ENCODE data around the gene CHAD. TPM values are rescaled to one million over a fixed set of nuclear protein-coding genes. Genes with fewer than 3 reads are reported as not detected.
"Not testable (repeated sequence)": the region's sequence is repeated elsewhere in the genome, so short reads cannot be mapped to it uniquely, and the experiment has no call there.

The CHAD gene
- total RNA-seq, 2 experiments from 2014 or later = not detected

GRCh38 chr17:50421308-50422051, 47.2 kb downstream of the CHAD start:
- DNase-seq = peak in 3 of 14 experiments; percentile 35 to 49 (median 35)
- peaks cover 2% of the 10 kb centered on the region for H3K9me3 Mint-ChIP-seq
- H3K27ac Mint-ChIP-seq = peak overlapping the region; percentile 91
- ATAC-seq (ENCODE audit: poor library complexity) = peak; percentile 39
- Histone ChIP-seq H3K36me3 (ENCODE audit: insufficient read depth, low read length) (no peaks in the 10 kb centered on the region), H3K4me3 (ENCODE audit: low read length) (peak overlapping the region; percentile 33), H3K27ac (ENCODE audit: low read depth in 1 of 2, low read length in 2 of 2) (peak overlapping the region; percentile 35 to 71), H3K27me3 (ENCODE audit: control insufficient read depth in 1 of 2, insufficient read depth in 2 of 2, low read length in 2 of 2) (no peaks in the 10 kb centered on the region), H3K9me3 (ENCODE audit: control insufficient read depth in 1 of 2, insufficient read depth in 1 of 2, low read length in 2 of 2) (peaks cover 4% of the 10 kb centered on the region in 2 experiments), H3K4me1 (ENCODE audit: insufficient read depth, low read length) (peaks cover 26% of the 10 kb centered on the region)
- H3K27me3 Mint-ChIP-seq = no peaks in the 10 kb centered on the region
- peaks cover 29% of the 10 kb centered on the region for H3K4me1 Mint-ChIP-seq (ENCODE audit: low read depth)
- peak overlapping the region; percentile 85 for H3K4me3 Mint-ChIP-seq
- H3K36me3 Mint-ChIP-seq (ENCODE audit: low read depth) = peaks cover 5% of the 10 kb centered on the region
- POLR2A ChIA-PET = interaction anchor here (0.6 to 2.7 kb wide), 2 partner anchors 24 to 59 kb away, joined by 3 to 16 read pairs; partner anchors contain the start of gene LRRC59
- intact Hi-C loops (cut with DNase I, micrococcal nuclease) = loop anchor here in 1 of 2 experiments (5.0 kb wide), 1 partner anchor 136 kb away; no protein-coding TSS in a partner anchor
- CTCF ChIA-PET = interaction anchor here (1.1 to 2.1 kb wide), 2 partner anchors 24 to 29 kb away, joined by 4 to 14 read pairs; partner anchors contain the start of gene LRRC59
- no peak for TF ChIP-seq CTCF (IDR thresholded peaks at IDR 0.05)

GRCh38 chr17:50420419-50421112, 48.1 kb downstream of the CHAD start:
- peaks cover 2% of the 10 kb centered on the region for H3K9me3 Mint-ChIP-seq
- ATAC-seq (ENCODE audit: poor library complexity) (no peak), DNase-seq (no peak)
- peaks cover 5% of the 10 kb centered on the region for H3K36me3 Mint-ChIP-seq (ENCODE audit: low read depth)
- H3K27ac ChIP-seq (ENCODE audit: low read depth in 1 of 2, low read length in 2 of 2) = peak overlapping the region in 1 of 2 donors; percentile 71
- peaks cover 19% of the 10 kb centered on the region for H3K4me1 ChIP-seq (ENCODE audit: insufficient read depth, low read length)
- H3K4me3 ChIP-seq (ENCODE audit: low read length) = no peak overlapping the region
- ChIA-PET CTCF (interaction anchor here (1.1 to 2.1 kb wide), 2 partner anchors 23 to 30 kb away, joined by 4 to 14 read pairs; partner anchors contain the start of gene LRRC59), POLR2A (interaction anchor here (2.7 kb wide), 1 partner anchor 23 kb away, joined by 16 read pairs; the partner anchor contains the start of gene LRRC59)
- H3K36me3 ChIP-seq (ENCODE audit: insufficient read depth, low read length) = no peaks in the 10 kb centered on the region
- H3K27me3 ChIP-seq (ENCODE audit: control insufficient read depth in 1 of 2, insufficient read depth in 2 of 2, low read length in 2 of 2) = no peaks in the 10 kb centered on the region
- no peak for TF ChIP-seq CTCF (IDR thresholded peaks at IDR 0.05)
- no peaks in the 10 kb centered on the region for H3K27me3 Mint-ChIP-seq
- H3K4me3 Mint-ChIP-seq = peak overlapping the region; percentile 20
- peak overlapping the region; percentile 91 for H3K27ac Mint-ChIP-seq
- peaks cover 26% of the 10 kb centered on the region for H3K4me1 Mint-ChIP-seq (ENCODE audit: low read depth)
- intact Hi-C loops (cut with DNase I, micrococcal nuclease) = loop anchor here in 1 of 2 experiments (5.0 kb wide), 1 partner anchor 137 kb away; no protein-coding TSS in a partner anchor
- peaks cover 4% of the 10 kb centered on the region in 2 experiments for H3K9me3 ChIP-seq (ENCODE audit: control insufficient read depth in 1 of 2, insufficient read depth in 1 of 2, low read length in 2 of 2)

GRCh38 chr17:50419577-50419976, 49.1 kb downstream of the CHAD start:
- peaks cover 19% of the 10 kb centered on the region for H3K4me1 Mint-ChIP-seq (ENCODE audit: low read depth)
- POLR2A ChIA-PET = interaction anchor here (2.7 kb wide), 1 partner anchor 22 kb away, joined by 16 read pairs; the partner anchor contains the start of gene LRRC59
- peak overlapping the region; percentile 65 for H3K4me3 Mint-ChIP-seq
- intact Hi-C loops (cut with DNase I, micrococcal nuclease); ATAC-seq (ENCODE audit: poor library complexity); H3K36me3 Mint-ChIP-seq (ENCODE audit: low read depth); DNase-seq; H3K27ac Mint-ChIP-seq; H3K4me3 ChIP-seq (ENCODE audit: low read length); H3K27ac ChIP-seq (ENCODE audit: low read depth in 1 of 2, low read length in 2 of 2); H3K9me3 ChIP-seq (ENCODE audit: control insufficient read depth in 1 of 2, insufficient read depth in 1 of 2, low read length in 2 of 2); H3K27me3 Mint-ChIP-seq; H3K36me3 ChIP-seq (ENCODE audit: insufficient read depth, low read length); CTCF ChIA-PET; H3K27me3 ChIP-seq (ENCODE audit: control insufficient read depth in 1 of 2, insufficient read depth in 2 of 2, low read length in 2 of 2); H3K9me3 Mint-ChIP-seq: not testable (repeated sequence)
- peaks cover 10% of the 10 kb centered on the region for H3K4me1 ChIP-seq (ENCODE audit: insufficient read depth, low read length)

Data from CD4-positive, alpha-beta T cell (primary cell).